Colonic mucosa (tissue), 4 donors: ENCODE results near the gene TENM4. TPM values are rescaled to one million over a fixed set of nuclear protein-coding genes. Genes with fewer than 3 reads are reported as not detected.

ENCODE experiments used
- DNase-seq: peaks from one replicate; pipeline ENCODE4 v3.0.0-alpha.2; 2020
- H3K27ac ChIP-seq: fragments of 200-600 bp; one replicate; pipeline ENCODE4 v1.8.0; 2021
- H3K27me3 ChIP-seq: fragments of 200-600 bp; one replicate; pipeline ENCODE4 v1.8.0; 2021
- H3K36me3 ChIP-seq: fragments of 200-600 bp; one replicate; pipeline ENCODE4 v1.8.0; 2021
- H3K4me1 ChIP-seq: fragments of 200-600 bp; one replicate; pipeline ENCODE4 v1.8.0; 2021; ENCODE audit warnings: mild to moderate bottlenecking
- H3K4me3 ChIP-seq: fragments of 200-600 bp; one replicate; pipeline ENCODE4 v1.8.0; 2021
- H3K9ac ChIP-seq, 2 donors: one replicate each; pipeline ENCODE4 v1.7.0; 2013; ENCODE audit warnings: control low read depth in 2 of 2, low read depth in 2 of 2, low read length in 2 of 2
- H3K9me3 ChIP-seq: fragments of 200-600 bp; one replicate; pipeline ENCODE4 v1.8.0; 2021
- CTCF ChIP-seq: fragments of 200-600 bp; IDR thresholded peaks from one replicate; pipeline ENCODE4 v1.8.0; 2022; ENCODE audit warnings: antibody characterized with exemption, mild to moderate bottlenecking
- intact Hi-C: fragments of 100-400 bp; cut with DNase I; formaldehyde crosslinking; loops from one replicate; pipeline ENCODE4 v1.14.1; 2022
- total RNA-seq, 2 donors: library from RNA; stranded (reverse); fragmentation: NEBNext Ultra II Directional in 1 of 2; extraction: Animal tissue kit (Norgen Biotek cat#: 25700) in 1 of 2; gene quantifications; one replicate each; pipeline ENCODE4 v1.2.1, GENCODE V29; 2021
- donor health status: healthy.
- donor health status: DM: no; HTN: no; CAD: no.
- donor health status: DM: no; HTN: no; CAD: no.

TENM4 gene
- total RNA-seq, 2 donors from 2014 or later, result 0.48 to 1.2 TPM

GRCh38 chr11:79155237-79155636, 285.6 kb downstream of the TENM4 start:
- H3K4me3 ChIP-seq, result no peak overlapping the region
- intact Hi-C loops, result no loop called here
- no peak for DNase-seq
- no peaks in the 10 kb centered on the region for H3K27me3 ChIP-seq
- H3K9ac ChIP-seq, result no peak overlapping the region
- no peaks in the 10 kb centered on the region for H3K9me3 ChIP-seq
- no peak for TF ChIP-seq CTCF
- no peaks in the 10 kb centered on the region for H3K36me3 ChIP-seq
- H3K27ac ChIP-seq, result no peak overlapping the region
- H3K4me1 ChIP-seq, result no peaks in the 10 kb centered on the region

- TF ChIP-seq CTCF, result no peak
- Histone ChIP-seq H3K27ac (no peak overlapping the region), H3K27me3 (no peaks in the 10 kb centered on the region), H3K36me3 (no peaks in the 10 kb centered on the region), H3K9ac (no peak overlapping the region), H3K4me1 (no peaks in the 10 kb centered on the region), H3K9me3 (no peaks in the 10 kb centered on the region), H3K4me3 (no peak overlapping the region)
- intact Hi-C loops, result no loop called here
- no peak for DNase-seq
Observed at GRCh38 chr11:79152511-79152910, 288.3 kb downstream of the TENM4 start.

GRCh38 chr11:79151396-79151795, 289.4 kb downstream of the TENM4 start:
- H3K27ac ChIP-seq, result no peak overlapping the region
- H3K4me1 ChIP-seq, result no peaks in the 10 kb centered on the region
- intact Hi-C loops, result no loop called here
- TF ChIP-seq CTCF, result no peak
- H3K9me3 ChIP-seq, result no peaks in the 10 kb centered on the region
- no peak overlapping the region for H3K4me3 ChIP-seq
- no peaks in the 10 kb centered on the region for H3K36me3 ChIP-seq
- H3K9ac ChIP-seq, result no peak overlapping the region
- no peaks in the 10 kb centered on the region for H3K27me3 ChIP-seq
- DNase-seq, result no peak

- no peaks in the 10 kb centered on the region for H3K4me1 ChIP-seq
- no peak for TF ChIP-seq CTCF
- H3K36me3 ChIP-seq, result no peaks in the 10 kb centered on the region
- H3K27ac ChIP-seq, result no peak overlapping the region
- no peak overlapping the region for H3K4me3 ChIP-seq
- no peak for DNase-seq
- intact Hi-C loops, result no loop called here
- H3K27me3 ChIP-seq, result no peaks in the 10 kb centered on the region
- no peaks in the 10 kb centered on the region for H3K9me3 ChIP-seq
- no peak overlapping the region for H3K9ac ChIP-seq
Observed at GRCh38 chr11:79150966-79151365, 289.9 kb downstream of the TENM4 start.

GRCh38 chr11:79150320-79150719, 290.5 kb downstream of the TENM4 start:
- no peak for TF ChIP-seq CTCF
- no peaks in the 10 kb centered on the region for H3K36me3 ChIP-seq
- no peak for DNase-seq
- no peaks in the 10 kb centered on the region for H3K9me3 ChIP-seq
- intact Hi-C loops, result no loop called here
- H3K4me1 ChIP-seq, result no peaks in the 10 kb centered on the region
- no peaks in the 10 kb centered on the region for H3K27me3 ChIP-seq
- no peak overlapping the region for H3K27ac ChIP-seq
- H3K9ac ChIP-seq, result no peak overlapping the region
- no peak overlapping the region for H3K4me3 ChIP-seq

GRCh38 chr11:79147731-79148130, 293.1 kb downstream of the TENM4 start:
- Histone ChIP-seq H3K36me3 (no peaks in the 10 kb centered on the region), H3K9me3 (no peaks in the 10 kb centered on the region), H3K4me3 (no peak overlapping the region), H3K27me3 (no peaks in the 10 kb centered on the region), H3K9ac (no peak overlapping the region), H3K4me1 (no peaks in the 10 kb centered on the region), H3K27ac (no peak overlapping the region)
- DNase-seq, result no peak
- TF ChIP-seq CTCF, result no peak
- intact Hi-C loops, result no loop called here
